Gastrocnemius medialis (tissue), 4 donors: ENCODE data around the gene DNAJC18. TPM values are rescaled to one million over a fixed set of nuclear protein-coding genes. Genes with fewer than 3 reads are reported as not detected.
A peak's percentile ranks its signal among the peaks of the same experiment; 100 is the strongest.

Experiments
- ATAC-seq, 2 donors: fragments of 150-250 bp; one replicate each; pipeline ENCODE4 v1.9.1; 2016
- DNase-seq, 2 donors: peaks; one replicate each; pipeline ENCODE4 v3.0.0-alpha.2; 2019
- H3K27ac ChIP-seq, 4 donors: fragments of 200-600 bp; sonication (generic); 1 replicate in 1 of 4; 2 replicates in 3 of 4; pipeline ENCODE4 v1.5.1; 2016 to 2018; ENCODE audit warnings: mild to moderate bottlenecking in 2 of 4, moderate library complexity in 1 of 4
- H3K27me3 ChIP-seq, 3 donors: fragments of 200-600 bp; sonication (generic) in 2 of 3; 1 replicate in 1 of 3; 2 replicates in 2 of 3; pipeline versions ENCODE4 v1.5.1 to v1.6.0; 2016 to 2019; ENCODE audit warnings: mild to moderate bottlenecking in 1 of 3, moderate library complexity in 1 of 3
- H3K36me3 ChIP-seq, 2 donors: fragments of 200-600 bp; sonication (generic) in 1 of 2; one replicate each; pipeline ENCODE4 v1.5.1; 2017 to 2018
- H3K4me1 ChIP-seq, 2 donors: fragments of 200-600 bp; sonication (generic) in 1 of 2; one replicate each; pipeline ENCODE4 v1.5.1; 2016 to 2017; ENCODE audit warnings: mild to moderate bottlenecking in 2 of 2
- H3K4me3 ChIP-seq, 4 donors: fragments of 200-600 bp; sonication (generic) in 3 of 4; 1 replicate in 1 of 4; 2 replicates in 3 of 4; pipeline ENCODE4 v1.5.1; 2016 to 2019; ENCODE audit warnings: mild to moderate bottlenecking in 2 of 4
- H3K9me3 ChIP-seq, 3 donors: fragments of 200-600 bp; sonication (generic) in 2 of 3; 1 replicate in 1 of 3; 2 replicates in 2 of 3; pipeline ENCODE4 v1.5.1; 2016 to 2019
- CTCF ChIP-seq, 5 experiments: fragments of 450-650 bp in 3 of 5; fragments of 200-600 bp in 2 of 5; sonication (generic) in 2 of 5; IDR thresholded peaks in 4 of 5; conservative IDR thresholded peaks in 1 of 5; 1 replicate in 4 of 5; 2 replicates in 1 of 5; pipeline ENCODE4 v1.5.1; 2016 to 2019; ENCODE audit warnings: antibody characterized with exemption in 5 of 5, mild to moderate bottlenecking in 3 of 5, moderate library complexity in 3 of 5
- POLR2A ChIP-seq, 2 donors: fragments of 450-650 bp; IDR thresholded peaks; one replicate each; pipeline ENCODE4 v1.6.1; 2017; ENCODE audit warnings: antibody characterized with exemption in 2 of 2, mild to moderate bottlenecking in 2 of 2, moderate library complexity in 2 of 2
- in situ Hi-C, 4 donors: fragments of 200-750 bp; cut with MboI; loops; one replicate each; pipeline versions ENCODE4 v1.15.0 to v1.8.0; 2017; ENCODE audit warnings: low sequenced_read_pairs in 4 of 4
- intact Hi-C: fragments of 100-400 bp; cut with DNase I; formaldehyde crosslinking; loops from one replicate; pipeline ENCODE4 v1.15.1; 2023; ENCODE audit warnings: low total_unique reads
- total RNA-seq, 4 donors: library from RNA; depleted of rRNA; stranded (reverse); fragments of >200 nt; gene quantifications; one replicate each; pipeline versions ENCODE4 v1.1.0 to v1.2.3, GENCODE V29; 2016

DNAJC18 gene
- total RNA-seq, 4 donors from 2014 or later = 5.1 to 21.7 (median 13.3) TPM

DNA sequence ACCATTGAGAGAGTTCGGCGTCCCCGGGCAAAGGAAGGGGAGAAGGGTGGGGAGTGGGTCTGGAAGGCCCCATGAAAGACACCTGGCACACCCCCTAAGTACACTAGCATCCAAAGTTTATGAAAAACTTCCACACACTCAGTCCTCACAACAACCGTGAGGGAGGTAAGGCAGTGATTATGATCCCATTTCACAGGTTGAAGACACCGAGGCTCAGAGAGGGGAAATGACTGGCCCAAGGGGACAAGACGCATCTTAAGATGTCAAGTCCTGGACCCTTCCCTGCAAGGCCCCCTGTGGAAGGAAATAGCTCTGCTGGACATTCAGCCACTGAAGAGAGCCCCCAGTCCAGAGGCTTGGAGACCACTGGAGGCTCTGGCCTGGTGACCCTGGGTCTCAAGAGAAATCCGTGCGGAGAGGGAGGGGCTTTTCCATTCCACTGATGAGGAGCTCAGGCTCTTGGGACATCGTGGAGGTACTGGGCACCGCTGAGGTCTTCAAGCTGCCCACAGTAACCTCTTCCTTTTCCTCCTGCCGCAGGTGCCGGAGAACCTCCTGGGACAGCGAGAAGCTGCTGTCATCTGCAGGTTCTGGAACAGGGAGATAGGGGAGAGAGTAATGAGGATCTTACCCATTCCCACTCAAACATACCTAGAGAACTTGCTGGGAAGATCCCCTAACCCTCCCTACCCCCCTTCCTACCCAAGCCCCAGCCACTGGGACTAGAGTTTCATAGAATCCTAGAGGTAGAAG lies 36.7 kb upstream of the DNAJC18 start:
- DNase-seq (no peak), ATAC-seq (no peak)
- peak overlapping the region in 1 of 4 donors; percentile 50 for H3K27ac ChIP-seq
- intact Hi-C loops (no loop called here), in situ Hi-C loops (no loop called here)
- no peak for TF ChIP-seq CTCF (IDR thresholded peaks at IDR 0.05 in 4 of 5, conservative IDR thresholded peaks at IDR 0.05 in 1 of 5)
- no peak for TF ChIP-seq POLR2A (IDR thresholded peaks at IDR 0.05)
- no peak overlapping the region for H3K4me3 ChIP-seq
- no peaks in the 10 kb centered on the region for H3K27me3 ChIP-seq
- H3K36me3 ChIP-seq = no peaks in the 10 kb centered on the region
- H3K9me3 ChIP-seq = no peaks in the 10 kb centered on the region
- peaks cover 12 to 28% of the 10 kb centered on the region in 2 donors for H3K4me1 ChIP-seq

GRCh38 chr5:139474890-139475791 lies 35.8 kb upstream of the DNAJC18 start:
- Histone ChIP-seq H3K36me3 (no peaks in the 10 kb centered on the region), H3K4me1 (peaks cover 12 to 24% of the 10 kb centered on the region in 2 donors), H3K27ac (peak overlapping the region in 2 of 4 donors; percentile 9 to 50), H3K9me3 (no peaks in the 10 kb centered on the region), H3K27me3 (no peaks in the 10 kb centered on the region), H3K4me3 (peak overlapping the region in 1 of 4 donors; percentile 25)
- TF ChIP-seq POLR2A (IDR thresholded peaks at IDR 0.05) (no peak), CTCF (IDR thresholded peaks at IDR 0.05 in 4 of 5, conservative IDR thresholded peaks at IDR 0.05 in 1 of 5) (no peak)
- intact Hi-C loops = no loop called here
- DNase-seq = peak; percentile 15 to 45
- peak; percentile 57 to 58 for ATAC-seq
- in situ Hi-C loops = no loop called here

- Histone ChIP-seq H3K27ac (peak overlapping the region in 3 of 4 donors; percentile 29 to 51 (median 34)), H3K27me3 (no peaks in the 10 kb centered on the region), H3K4me1 (peaks cover 12 to 24% of the 10 kb centered on the region in 2 donors), H3K36me3 (no peaks in the 10 kb centered on the region), H3K9me3 (no peaks in the 10 kb centered on the region), H3K4me3 (no peak overlapping the region)
- DNase-seq (no peak), ATAC-seq (no peak)
- in situ Hi-C loops (no loop called here), intact Hi-C loops (no loop called here)
- TF ChIP-seq POLR2A (IDR thresholded peaks at IDR 0.05) = no peak
Measured at GRCh38 chr5:139473565-139473964, 34.2 kb upstream of the DNAJC18 start.

DNA sequence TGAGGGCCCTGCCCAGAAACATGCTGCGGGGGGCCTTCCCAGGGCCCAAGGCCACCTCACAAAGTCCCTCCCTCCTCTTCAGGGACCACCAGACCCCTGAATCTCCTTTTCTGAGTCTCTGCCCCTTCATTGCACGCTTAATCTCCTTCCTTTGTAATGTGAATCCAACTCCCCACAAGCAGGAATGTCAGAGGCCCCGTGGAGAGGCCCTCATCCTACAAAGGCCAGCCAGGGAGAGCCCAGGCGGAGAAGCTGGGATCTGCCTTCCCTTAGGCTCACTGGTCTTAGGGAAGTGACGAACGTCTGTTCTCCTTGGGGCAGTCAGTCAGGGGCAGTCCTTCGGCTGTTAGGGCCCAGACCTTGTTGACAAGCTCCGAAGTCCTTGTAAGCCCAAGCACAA lies 33.8 kb upstream of the DNAJC18 start:
- no peak for ATAC-seq
- no peak for TF ChIP-seq CTCF (IDR thresholded peaks at IDR 0.05 in 4 of 5, conservative IDR thresholded peaks at IDR 0.05 in 1 of 5)
- no peak for TF ChIP-seq POLR2A (IDR thresholded peaks at IDR 0.05)
- no peaks in the 10 kb centered on the region for H3K9me3 ChIP-seq
- peak overlapping the region in 3 of 4 donors; percentile 29 to 51 (median 34) for H3K27ac ChIP-seq
- H3K4me1 ChIP-seq = peaks cover 12 to 24% of the 10 kb centered on the region in 2 donors
- DNase-seq = no peak
- no peaks in the 10 kb centered on the region for H3K27me3 ChIP-seq
- H3K36me3 ChIP-seq = no peaks in the 10 kb centered on the region
- in situ Hi-C loops = no loop called here
- intact Hi-C loops = no loop called here
- no peak overlapping the region for H3K4me3 ChIP-seq
